ENCODE data around the gene RGS3. TPM values are rescaled to one million over a fixed set of nuclear protein-coding genes. Genes with fewer than 3 reads are reported as not detected.

Gene RGS3
- total and polyA plus RNA-seq, 2 of the 13 experiments (the other 11 are each of a cell fraction or from before 2014, with no cell fraction given) = 17.1 to 28.8 TPM

DNA sequence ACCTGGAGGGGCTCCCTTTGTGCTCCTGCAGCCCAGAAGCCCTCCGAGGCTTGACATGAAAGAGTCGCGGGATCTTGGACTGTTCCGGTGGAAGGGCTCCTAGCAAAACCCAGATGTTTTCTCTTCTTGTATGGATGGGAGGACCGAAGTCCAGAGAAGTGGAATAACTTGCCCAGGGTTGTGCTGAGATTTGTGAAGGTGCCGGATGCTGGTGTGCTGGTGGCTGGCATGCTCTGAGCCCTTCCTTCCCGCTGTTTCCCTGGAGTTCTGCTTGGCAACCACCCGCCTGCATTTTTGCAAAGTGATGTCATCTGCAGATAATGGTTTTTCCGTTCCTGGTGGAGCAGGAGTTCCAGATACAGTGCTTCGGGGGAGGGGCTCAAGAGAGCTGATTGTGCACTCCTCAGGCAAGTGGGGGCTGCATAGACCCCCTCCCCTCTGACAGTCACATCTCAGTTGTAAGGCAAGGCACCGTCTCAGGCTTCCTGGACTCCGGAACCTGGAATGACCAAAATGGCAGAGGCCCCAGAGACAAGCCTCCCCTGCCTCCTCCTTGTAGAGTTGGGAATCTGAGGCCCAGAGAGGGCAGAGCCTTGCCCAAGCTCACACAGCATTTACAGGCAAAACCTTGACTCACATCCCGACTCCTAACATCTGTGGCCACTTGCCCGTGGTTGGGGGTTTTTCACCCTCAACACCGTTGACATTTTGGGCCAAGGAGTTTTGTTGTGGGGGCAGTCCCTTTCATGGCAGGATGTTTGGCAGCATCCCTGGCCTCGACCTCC lies 157.0 kb downstream of the RGS3 start (continued):
- TF ChIP-seq, protein P1, sequence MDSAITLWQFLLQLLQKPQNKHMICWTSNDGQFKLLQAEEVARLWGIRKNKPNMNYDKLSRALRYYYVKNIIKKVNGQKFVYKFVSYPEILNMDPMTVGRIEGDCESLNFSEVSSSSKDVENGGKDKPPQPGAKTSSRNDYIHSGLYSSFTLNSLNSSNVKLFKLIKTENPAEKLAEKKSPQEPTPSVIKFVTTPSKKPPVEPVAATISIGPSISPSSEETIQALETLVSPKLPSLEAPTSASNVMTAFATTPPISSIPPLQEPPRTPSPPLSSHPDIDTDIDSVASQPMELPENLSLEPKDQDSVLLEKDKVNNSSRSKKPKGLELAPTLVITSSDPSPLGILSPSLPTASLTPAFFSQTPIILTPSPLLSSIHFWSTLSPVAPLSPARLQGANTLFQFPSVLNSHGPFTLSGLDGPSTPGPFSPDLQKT (CRISPR knock-in tag; IDR thresholded peaks at IDR 0.05; ENCODE audit: borderline replicate concordance) = no peak
- TF ChIP-seq, protein P2, sequence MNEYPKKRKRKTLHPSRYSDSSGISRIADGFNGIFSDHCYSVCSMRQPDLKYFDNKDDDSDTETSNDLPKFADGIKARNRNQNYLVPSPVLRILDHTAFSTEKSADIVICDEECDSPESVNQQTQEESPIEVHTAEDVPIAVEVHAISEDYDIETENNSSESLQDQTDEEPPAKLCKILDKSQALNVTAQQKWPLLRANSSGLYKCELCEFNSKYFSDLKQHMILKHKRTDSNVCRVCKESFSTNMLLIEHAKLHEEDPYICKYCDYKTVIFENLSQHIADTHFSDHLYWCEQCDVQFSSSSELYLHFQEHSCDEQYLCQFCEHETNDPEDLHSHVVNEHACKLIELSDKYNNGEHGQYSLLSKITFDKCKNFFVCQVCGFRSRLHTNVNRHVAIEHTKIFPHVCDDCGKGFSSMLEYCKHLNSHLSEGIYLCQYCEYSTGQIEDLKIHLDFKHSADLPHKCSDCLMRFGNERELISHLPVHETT (CRISPR knock-in tag; conservative IDR thresholded peaks at IDR 0.05) = no peak
- TF ChIP-seq, protein P3, sequence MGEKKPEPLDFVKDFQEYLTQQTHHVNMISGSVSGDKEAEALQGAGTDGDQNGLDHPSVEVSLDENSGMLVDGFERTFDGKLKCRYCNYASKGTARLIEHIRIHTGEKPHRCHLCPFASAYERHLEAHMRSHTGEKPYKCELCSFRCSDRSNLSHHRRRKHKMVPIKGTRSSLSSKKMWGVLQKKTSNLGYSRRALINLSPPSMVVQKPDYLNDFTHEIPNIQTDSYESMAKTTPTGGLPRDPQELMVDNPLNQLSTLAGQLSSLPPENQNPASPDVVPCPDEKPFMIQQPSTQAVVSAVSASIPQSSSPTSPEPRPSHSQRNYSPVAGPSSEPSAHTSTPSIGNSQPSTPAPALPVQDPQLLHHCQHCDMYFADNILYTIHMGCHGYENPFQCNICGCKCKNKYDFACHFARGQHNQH (CRISPR knock-in tag; IDR thresholded peaks at IDR 0.05) = peak; percentile 21; the same call in 1 of the 2 replicates
- TF ChIP-seq REPIN1 (CRISPR knock-in tag; IDR thresholded peaks at IDR 0.05; ENCODE audit: borderline replicate concordance, low read depth) = no peak
- TF ChIP-seq, protein P4, sequence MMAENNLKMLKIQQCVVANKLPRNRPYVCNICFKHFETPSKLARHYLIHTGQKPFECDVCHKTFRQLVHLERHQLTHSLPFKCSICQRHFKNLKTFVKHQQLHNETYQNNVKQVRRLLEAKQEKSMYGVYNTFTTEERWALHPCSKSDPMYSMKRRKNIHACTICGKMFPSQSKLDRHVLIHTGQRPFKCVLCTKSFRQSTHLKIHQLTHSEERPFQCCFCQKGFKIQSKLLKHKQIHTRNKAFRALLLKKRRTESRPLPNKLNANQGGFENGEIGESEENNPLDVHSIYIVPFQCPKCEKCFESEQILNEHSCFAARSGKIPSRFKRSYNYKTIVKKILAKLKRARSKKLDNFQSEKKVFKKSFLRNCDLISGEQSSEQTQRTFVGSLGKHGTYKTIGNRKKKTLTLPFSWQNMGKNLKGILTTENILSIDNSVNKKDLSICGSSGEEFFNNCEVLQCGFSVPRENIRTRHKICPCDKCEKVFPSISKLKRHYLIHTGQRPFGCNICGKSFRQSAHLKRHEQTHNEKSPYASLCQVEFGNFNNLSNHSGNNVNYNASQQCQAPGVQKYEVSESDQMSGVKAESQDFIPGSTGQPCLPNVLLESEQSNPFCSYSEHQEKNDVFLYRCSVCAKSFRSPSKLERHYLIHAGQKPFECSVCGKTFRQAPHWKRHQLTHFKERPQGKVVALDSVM (CRISPR knock-in tag; IDR thresholded peaks at IDR 0.05) = 0 out of 2 replicates have a peak, but pooled peaks have one; percentile 12
- TF ChIP-seq HOXA5 (CRISPR knock-in tag; IDR thresholded peaks at IDR 0.05) = no peak
- TF ChIP-seq KMT2A (CRISPR knock-in tag; IDR thresholded peaks at IDR 0.05) = no peak
- no peak for TF ChIP-seq XRCC5 (optimal IDR thresholded peaks at IDR 0.05; ENCODE audit: low read length)
- TF ChIP-seq, protein P5, sequence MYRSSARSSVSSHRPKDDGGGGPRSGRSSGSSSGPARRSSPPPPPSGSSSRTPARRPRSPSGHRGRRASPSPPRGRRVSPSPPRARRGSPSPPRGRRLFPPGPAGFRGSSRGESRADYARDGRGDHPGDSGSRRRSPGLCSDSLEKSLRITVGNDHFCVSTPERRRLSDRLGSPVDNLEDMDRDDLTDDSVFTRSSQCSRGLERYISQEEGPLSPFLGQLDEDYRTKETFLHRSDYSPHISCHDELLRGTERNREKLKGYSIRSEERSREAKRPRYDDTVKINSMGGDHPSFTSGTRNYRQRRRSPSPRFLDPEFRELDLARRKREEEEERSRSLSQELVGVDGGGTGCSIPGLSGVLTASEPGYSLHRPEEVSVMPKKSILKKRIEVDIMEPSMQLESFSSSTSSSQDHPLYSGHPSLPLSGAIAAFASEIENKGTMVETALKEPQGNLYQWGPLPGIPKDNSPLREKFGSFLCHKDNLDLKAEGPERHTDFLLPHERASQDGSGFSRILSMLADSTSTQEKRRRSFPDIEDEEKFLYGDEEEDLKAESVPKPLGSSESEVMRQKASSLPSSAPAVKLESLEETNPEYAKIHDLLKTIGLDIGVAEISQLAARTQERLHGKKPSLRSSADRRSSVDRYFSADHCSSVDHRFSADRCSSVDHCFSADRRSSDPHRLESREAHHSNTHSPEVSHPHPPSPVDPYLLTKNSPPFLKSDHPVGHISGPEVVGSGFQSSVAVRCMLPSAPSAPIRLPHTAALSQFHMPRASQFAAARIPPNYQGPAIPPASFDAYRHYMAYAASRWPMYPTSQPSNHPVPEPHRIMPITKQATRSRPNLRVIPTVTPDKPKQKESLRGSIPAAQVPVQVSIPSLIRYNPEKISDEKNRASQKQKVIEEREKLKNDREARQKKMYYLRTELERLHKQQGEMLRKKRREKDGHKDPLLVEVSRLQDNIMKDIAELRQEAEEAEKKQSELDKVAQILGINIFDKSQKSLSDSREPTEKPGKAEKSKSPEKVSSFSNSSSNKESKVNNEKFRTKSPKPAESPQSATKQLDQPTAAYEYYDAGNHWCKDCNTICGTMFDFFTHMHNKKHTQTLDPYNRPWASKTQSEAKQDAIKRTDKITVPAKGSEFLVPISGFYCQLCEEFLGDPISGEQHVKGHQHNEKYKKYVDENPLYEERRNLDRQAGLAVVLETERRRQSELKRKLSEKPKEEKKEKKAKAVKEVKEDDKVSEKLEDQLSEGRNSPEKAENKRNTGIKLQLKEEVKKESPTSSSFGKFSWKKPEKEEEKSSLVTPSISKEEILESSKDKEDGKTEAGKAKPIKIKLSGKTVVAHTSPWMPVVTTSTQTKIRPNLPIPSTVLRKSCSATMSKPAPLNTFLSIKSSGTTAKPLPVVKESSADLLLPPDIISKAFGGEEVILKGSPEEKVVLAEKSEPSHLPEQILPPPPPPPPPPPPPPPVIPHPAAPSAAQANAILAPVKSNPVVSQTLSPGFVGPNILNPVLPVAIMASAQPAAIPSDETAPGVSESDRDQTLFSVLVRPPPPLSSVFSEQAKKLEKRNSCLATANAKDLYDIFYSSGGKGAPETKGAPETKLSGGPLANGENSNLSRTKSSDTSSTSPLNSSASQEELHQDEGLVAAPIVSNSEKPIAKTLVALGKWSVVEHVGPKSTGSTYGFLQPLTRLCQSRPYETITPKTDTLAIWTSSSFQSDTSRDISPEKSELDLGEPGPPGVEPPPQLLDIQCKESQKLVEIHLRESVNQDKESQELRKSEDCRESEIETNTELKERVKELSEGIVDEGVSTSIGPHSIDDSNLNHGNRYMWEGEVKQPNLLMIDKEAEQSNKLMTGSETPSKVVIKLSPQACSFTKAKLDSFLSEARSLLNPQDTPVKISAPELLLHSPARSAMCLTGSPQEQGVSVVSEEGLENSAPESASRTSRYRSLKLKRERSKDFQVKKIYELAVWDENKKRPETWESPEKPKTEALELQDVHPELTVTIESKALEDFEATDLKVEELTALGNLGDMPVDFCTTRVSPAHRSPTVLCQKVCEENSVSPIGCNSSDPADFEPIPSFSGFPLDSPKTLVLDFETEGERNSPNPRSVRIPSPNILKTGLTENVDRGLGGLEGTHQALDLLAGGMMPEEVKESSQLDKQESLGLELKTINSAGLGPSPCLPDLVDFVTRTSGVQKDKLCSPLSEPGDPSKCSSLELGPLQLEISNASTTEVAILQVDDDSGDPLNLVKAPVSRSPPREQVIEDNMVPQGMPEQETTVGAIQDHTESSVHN (CRISPR knock-in tag; IDR thresholded peaks at IDR 0.05) = no peak
